ENCODE results near the gene NPLOC4. TPM values are rescaled to one million over a fixed set of nuclear protein-coding genes. Genes with fewer than 3 reads are reported as not detected.

The NPLOC4 gene
- total and polyA plus RNA-seq, 2 of the 13 experiments (the other 11 are each of a cell fraction or from before 2014, with no cell fraction given) = 57.0 to 97.0 TPM

DNA sequence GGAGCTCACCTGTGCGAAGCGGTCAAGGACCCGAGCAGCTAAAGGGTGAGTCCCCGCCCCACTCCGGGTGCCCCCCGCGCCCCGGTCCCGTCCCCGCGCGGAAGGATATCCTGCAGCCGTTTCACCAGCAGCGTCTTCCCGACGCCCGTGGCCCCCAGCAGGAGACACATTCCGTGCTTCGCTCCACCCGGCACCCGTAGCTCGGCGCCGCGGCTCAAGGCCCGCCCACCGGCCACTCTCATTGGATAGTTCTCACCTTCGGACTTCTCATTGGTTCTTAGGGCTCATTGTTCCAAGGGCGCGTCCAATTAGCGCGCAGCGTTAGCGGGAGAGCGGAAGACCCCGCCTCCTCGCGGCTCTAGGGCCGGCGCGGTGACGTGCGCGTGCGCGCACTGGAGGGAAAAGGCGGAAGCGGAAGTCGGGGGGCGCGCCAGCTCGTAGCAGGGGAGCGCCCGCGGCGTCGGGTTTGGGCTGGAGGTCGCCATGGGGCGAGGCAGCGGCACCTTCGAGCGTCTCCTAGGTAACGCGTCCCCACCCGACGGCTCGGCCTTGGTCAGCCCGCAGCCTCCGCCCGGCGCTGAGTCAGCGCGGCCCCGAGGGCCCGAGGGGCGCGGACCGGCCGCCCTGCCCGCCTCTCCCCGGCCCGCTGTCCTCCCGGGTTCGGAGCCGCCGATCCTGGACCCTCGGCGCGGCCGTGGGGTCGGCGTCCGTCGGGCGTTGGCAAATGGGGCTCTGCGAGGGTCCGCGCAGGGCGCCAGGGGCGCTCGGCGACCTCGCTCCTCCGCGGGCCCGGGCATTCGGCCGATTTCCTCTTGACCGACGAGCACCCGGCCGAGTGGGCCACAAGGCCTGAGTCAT is 46.9 kb upstream of the NPLOC4 start, which contains the start of the genes ARL16 and HGS (continued):
- TF ChIP-seq, protein P1, sequence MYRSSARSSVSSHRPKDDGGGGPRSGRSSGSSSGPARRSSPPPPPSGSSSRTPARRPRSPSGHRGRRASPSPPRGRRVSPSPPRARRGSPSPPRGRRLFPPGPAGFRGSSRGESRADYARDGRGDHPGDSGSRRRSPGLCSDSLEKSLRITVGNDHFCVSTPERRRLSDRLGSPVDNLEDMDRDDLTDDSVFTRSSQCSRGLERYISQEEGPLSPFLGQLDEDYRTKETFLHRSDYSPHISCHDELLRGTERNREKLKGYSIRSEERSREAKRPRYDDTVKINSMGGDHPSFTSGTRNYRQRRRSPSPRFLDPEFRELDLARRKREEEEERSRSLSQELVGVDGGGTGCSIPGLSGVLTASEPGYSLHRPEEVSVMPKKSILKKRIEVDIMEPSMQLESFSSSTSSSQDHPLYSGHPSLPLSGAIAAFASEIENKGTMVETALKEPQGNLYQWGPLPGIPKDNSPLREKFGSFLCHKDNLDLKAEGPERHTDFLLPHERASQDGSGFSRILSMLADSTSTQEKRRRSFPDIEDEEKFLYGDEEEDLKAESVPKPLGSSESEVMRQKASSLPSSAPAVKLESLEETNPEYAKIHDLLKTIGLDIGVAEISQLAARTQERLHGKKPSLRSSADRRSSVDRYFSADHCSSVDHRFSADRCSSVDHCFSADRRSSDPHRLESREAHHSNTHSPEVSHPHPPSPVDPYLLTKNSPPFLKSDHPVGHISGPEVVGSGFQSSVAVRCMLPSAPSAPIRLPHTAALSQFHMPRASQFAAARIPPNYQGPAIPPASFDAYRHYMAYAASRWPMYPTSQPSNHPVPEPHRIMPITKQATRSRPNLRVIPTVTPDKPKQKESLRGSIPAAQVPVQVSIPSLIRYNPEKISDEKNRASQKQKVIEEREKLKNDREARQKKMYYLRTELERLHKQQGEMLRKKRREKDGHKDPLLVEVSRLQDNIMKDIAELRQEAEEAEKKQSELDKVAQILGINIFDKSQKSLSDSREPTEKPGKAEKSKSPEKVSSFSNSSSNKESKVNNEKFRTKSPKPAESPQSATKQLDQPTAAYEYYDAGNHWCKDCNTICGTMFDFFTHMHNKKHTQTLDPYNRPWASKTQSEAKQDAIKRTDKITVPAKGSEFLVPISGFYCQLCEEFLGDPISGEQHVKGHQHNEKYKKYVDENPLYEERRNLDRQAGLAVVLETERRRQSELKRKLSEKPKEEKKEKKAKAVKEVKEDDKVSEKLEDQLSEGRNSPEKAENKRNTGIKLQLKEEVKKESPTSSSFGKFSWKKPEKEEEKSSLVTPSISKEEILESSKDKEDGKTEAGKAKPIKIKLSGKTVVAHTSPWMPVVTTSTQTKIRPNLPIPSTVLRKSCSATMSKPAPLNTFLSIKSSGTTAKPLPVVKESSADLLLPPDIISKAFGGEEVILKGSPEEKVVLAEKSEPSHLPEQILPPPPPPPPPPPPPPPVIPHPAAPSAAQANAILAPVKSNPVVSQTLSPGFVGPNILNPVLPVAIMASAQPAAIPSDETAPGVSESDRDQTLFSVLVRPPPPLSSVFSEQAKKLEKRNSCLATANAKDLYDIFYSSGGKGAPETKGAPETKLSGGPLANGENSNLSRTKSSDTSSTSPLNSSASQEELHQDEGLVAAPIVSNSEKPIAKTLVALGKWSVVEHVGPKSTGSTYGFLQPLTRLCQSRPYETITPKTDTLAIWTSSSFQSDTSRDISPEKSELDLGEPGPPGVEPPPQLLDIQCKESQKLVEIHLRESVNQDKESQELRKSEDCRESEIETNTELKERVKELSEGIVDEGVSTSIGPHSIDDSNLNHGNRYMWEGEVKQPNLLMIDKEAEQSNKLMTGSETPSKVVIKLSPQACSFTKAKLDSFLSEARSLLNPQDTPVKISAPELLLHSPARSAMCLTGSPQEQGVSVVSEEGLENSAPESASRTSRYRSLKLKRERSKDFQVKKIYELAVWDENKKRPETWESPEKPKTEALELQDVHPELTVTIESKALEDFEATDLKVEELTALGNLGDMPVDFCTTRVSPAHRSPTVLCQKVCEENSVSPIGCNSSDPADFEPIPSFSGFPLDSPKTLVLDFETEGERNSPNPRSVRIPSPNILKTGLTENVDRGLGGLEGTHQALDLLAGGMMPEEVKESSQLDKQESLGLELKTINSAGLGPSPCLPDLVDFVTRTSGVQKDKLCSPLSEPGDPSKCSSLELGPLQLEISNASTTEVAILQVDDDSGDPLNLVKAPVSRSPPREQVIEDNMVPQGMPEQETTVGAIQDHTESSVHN (CRISPR knock-in tag; IDR thresholded peaks at IDR 0.05) = peak; percentile 76; the same call in 1 of the 2 replicates
- TF ChIP-seq ZNF101 (CRISPR knock-in tag; IDR thresholded peaks at IDR 0.05; ENCODE audit: borderline replicate concordance, low read depth) = no peak
- TF ChIP-seq TCF12 (IDR thresholded peaks at IDR 0.05) = no peak
- no peak for TF ChIP-seq TCF12 (CRISPR knock-in tag; IDR thresholded peaks at IDR 0.05)
- TF ChIP-seq HNRNPL (IDR thresholded peaks at IDR 0.05; ENCODE audit: low read depth, low read length) = 0 out of 2 replicates have a peak, but pooled peaks have one; percentile 54
- no peak; the same call in 1 of the 2 replicates for TF ChIP-seq HNF4A (CRISPR knock-in tag; IDR thresholded peaks at IDR 0.05)
- TF ChIP-seq CAMTA2 (CRISPR knock-in tag; IDR thresholded peaks at IDR 0.05; ENCODE audit: borderline replicate concordance) = no peak
- TF ChIP-seq FOXK2 (IDR thresholded peaks at IDR 0.05) = no peak
- TF ChIP-seq, protein P2, sequence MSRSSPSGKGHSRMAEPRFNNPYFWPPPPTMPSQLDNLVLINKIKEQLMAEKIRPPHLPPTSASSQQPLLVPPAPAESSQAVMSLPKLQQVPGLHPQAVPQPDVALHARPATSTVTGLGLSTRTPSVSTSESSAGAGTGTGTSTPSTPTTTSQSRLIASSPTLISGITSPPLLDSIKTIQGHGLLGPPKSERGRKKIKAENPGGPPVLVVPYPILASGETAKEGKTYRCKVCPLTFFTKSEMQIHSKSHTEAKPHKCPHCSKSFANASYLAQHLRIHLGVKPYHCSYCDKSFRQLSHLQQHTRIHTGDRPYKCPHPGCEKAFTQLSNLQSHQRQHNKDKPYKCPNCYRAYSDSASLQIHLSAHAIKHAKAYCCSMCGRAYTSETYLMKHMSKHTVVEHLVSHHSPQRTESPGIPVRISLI (CRISPR knock-in tag; IDR thresholded peaks at IDR 0.05; ENCODE audit: borderline replicate concordance) = no peak
- no peak for TF ChIP-seq ZNF256 (CRISPR knock-in tag; conservative IDR thresholded peaks at IDR 0.05)
- TF ChIP-seq, protein P3, sequence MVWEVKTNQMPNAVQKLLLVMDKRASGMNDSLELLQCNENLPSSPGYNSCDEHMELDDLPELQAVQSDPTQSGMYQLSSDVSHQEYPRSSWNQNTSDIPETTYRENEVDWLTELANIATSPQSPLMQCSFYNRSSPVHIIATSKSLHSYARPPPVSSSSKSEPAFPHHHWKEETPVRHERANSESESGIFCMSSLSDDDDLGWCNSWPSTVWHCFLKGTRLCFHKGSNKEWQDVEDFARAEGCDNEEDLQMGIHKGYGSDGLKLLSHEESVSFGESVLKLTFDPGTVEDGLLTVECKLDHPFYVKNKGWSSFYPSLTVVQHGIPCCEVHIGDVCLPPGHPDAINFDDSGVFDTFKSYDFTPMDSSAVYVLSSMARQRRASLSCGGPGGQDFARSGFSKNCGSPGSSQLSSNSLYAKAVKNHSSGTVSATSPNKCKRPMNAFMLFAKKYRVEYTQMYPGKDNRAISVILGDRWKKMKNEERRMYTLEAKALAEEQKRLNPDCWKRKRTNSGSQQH (CRISPR knock-in tag; IDR thresholded peaks at IDR 0.05; ENCODE audit: low read depth) = 0 out of 2 replicates have a peak, but pooled peaks have one; percentile 36
- TF ChIP-seq NKX3-1 (CRISPR knock-in tag; IDR thresholded peaks at IDR 0.05) = no peak
- TF ChIP-seq NCOA2 (CRISPR knock-in tag; IDR thresholded peaks at IDR 0.05) = no peak; the same call in 1 of the 2 replicates
- TF ChIP-seq TBX2 (CRISPR knock-in tag; IDR thresholded peaks at IDR 0.05; ENCODE audit: borderline replicate concordance) = peak; percentile 60; the same call in 1 of the 2 replicates
- TF ChIP-seq, protein P4, sequence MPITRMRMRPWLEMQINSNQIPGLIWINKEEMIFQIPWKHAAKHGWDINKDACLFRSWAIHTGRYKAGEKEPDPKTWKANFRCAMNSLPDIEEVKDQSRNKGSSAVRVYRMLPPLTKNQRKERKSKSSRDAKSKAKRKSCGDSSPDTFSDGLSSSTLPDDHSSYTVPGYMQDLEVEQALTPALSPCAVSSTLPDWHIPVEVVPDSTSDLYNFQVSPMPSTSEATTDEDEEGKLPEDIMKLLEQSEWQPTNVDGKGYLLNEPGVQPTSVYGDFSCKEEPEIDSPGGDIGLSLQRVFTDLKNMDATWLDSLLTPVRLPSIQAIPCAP (CRISPR knock-in tag; IDR thresholded peaks at IDR 0.05; ENCODE audit: low read depth) = no peak
- TF ChIP-seq, protein P5, sequence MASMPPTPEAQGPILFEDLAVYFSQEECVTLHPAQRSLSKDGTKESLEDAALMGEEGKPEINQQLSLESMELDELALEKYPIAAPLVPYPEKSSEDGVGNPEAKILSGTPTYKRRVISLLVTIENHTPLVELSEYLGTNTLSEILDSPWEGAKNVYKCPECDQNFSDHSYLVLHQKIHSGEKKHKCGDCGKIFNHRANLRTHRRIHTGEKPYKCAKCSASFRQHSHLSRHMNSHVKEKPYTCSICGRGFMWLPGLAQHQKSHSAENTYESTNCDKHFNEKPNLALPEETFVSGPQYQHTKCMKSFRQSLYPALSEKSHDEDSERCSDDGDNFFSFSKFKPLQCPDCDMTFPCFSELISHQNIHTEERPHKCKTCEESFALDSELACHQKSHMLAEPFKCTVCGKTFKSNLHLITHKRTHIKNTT (CRISPR knock-in tag; IDR thresholded peaks at IDR 0.05) = no peak

All from HepG2 (cell line).